HAP-1 (cell line): ENCODE measurements around the gene ZXDC.

Experiments
- DNase-seq, 2 experiments: peaks; one replicate each; pipeline ENCODE4 v3.0.0-alpha.2; 2016 to 2020; ENCODE audit warnings: low spot score in 2 of 2
- H3K27me3 ChIP-seq: fragments of 250-450 bp; sonication (Bioruptor Pico); 2 replicates; pipeline ENCODE4 v1.5.1; 2020; ENCODE audit warnings: low read depth, mild to moderate bottlenecking, moderate library complexity
- H3K36me3 ChIP-seq: fragments of 250-450 bp; sonication (Bioruptor Pico); replicated peaks from 2 replicates; pipeline ENCODE4 v1.5.1; 2020; ENCODE audit warnings: mild to moderate bottlenecking
- H3K4me1 ChIP-seq: fragments of 250-450 bp; sonication (Bioruptor Pico); 2 replicates; pipeline ENCODE4 v1.5.1; 2020; ENCODE audit warnings: mild to moderate bottlenecking
- H3K4me3 ChIP-seq: fragments of 250-450 bp; sonication (Bioruptor Pico); 2 replicates; pipeline ENCODE4 v1.5.1; 2020; ENCODE audit warnings: mild to moderate bottlenecking, moderate library complexity
- H3K9me3 ChIP-seq: fragments of 250-450 bp; sonication (Bioruptor Pico); 2 replicates; pipeline ENCODE4 v1.5.1; 2020; ENCODE audit warnings: mild to moderate bottlenecking, moderate library complexity
- in situ Hi-C: fragments of 300-500 bp; cut with MboI; formaldehyde crosslinking; loops from 3 replicates; pipeline ENCODE4 v1.14.3; 2020; ENCODE audit warnings: low sequenced_read_pairs, inconsistent platforms, mixed read lengths

The ZXDC gene

DNA sequence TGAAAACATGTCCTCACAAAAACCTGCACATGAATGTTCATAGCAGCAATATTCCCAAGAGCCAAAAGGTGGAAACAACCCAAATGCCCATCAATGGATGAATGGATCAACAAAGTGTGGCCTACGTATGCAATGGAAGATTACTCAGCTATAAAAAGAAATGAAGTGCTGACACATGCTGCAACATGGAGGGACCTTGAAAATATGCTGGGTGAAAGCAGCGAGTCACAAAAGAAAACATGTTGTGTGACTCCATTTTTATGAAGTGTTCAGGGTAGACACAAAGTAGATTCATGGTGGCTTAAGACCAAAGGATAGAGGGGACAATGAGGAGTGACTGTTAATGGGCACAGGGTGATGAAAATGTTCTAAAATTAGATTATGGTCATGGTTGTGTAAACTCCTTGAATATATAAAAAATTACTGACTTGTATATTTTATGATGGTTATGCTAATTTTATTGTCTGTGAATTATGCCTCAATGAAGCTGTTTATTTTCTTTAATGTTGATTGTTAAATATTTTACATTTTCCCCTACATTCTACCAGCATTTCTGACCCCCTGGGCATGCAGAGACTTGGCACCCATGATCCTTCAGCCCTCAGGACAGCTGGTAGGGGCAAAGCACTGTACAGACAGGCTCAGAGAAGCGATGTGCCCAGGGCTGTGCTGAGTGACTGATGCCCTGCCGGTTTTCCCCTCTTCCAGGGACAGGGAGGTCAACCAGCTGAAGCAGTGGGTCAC lies 43.2 kb downstream of the ZXDC start:
- Histone ChIP-seq H3K4me3 (no peak overlapping the region), H3K9me3 (no peaks in the 10 kb centered on the region), H3K4me1 (no peaks in the 10 kb centered on the region), H3K36me3 (no peaks in the 10 kb centered on the region), H3K27me3 (no peaks in the 10 kb centered on the region)
- DNase-seq: no peak
- in situ Hi-C loops: no loop called here

DNA sequence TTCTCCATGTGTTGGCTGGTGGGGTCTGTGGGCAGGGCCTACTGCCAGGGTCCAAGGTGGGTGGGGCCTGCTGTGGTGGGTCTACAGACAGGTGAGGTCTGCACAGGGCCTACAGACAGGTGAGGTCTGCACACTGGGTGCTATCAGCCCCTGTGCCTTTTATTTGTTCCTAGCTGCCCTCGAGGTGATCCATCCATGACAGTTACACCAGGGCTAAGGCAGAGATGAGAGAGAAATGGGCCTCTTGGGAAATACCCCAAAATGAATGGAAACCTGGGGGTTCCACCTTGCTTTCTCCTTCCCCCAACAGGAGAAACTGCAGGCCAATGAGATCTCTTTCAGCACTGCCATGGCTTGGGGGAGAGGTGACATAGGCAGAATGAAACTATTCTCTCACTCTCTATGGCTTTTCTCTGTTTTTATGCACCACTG lies 44.6 kb downstream of the ZXDC start:
- H3K4me1 ChIP-seq: no peaks in the 10 kb centered on the region
- no peaks in the 10 kb centered on the region for H3K36me3 ChIP-seq
- H3K4me3 ChIP-seq: no peak overlapping the region
- no peaks in the 10 kb centered on the region for H3K27me3 ChIP-seq
- H3K9me3 ChIP-seq: no peaks in the 10 kb centered on the region
- no peak for DNase-seq
- in situ Hi-C loops: no loop called here

DNA sequence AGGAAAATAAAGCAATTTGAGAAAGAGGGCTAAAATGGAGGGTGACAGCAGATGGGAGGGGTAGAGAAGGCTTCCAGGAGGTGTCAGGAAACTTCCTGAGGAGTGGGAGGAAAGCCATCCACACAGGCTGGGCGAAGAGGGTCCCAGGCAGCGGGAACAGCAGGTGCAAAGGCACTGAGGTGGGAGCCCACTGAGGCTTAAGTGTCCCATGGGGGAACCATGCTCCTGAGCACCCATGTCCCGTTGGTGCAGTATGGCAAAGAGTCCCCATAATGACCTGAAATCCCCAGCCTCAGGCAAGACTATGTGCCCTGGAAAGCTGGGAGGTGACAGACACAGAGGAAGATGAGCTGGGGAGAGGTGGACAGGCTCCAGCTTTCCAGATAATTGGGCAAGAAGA lies 50.9 kb downstream of the ZXDC start:
- Histone ChIP-seq H3K4me1 (no peaks in the 10 kb centered on the region), H3K9me3 (no peaks in the 10 kb centered on the region), H3K4me3 (no peak overlapping the region), H3K27me3 (no peaks in the 10 kb centered on the region), H3K36me3 (no peaks in the 10 kb centered on the region)
- DNase-seq: no peak
- in situ Hi-C loops: no loop called here

DNA sequence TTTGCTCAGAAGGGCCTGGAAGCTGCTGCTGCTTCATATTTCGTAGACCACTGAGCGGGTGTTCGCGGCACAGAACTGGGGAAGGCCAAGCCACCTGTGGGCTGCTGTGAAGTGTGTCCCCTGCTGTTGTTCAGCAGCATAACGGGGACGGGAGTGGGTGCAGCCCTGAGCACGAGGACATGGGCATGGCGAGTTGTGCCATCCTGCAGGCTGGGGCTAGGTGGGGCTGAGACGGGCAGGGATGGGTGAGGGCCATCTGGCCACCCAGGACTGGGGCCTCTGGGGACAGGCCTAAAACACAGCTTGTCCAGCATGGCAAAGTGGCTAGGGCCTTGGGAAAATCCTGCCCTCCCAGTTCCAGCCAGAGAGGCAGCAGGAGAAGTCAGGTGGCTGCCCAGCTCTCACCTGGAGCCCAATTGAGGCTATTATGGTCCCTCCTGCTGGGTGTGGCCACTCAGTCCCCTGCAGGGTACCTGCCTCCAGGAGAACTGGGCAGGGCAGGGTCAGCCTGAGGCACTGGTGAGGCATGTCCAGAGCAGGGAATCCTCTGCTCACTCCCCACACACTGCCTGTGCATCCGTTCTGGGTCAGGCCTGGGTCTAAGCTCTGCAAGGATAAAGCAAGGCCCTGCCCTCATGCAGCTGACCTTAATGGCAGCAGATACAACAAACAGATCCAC lies 51.5 kb downstream of the ZXDC start:
- H3K36me3 ChIP-seq: no peaks in the 10 kb centered on the region
- in situ Hi-C loops: no loop called here
- H3K4me3 ChIP-seq: no peak overlapping the region
- DNase-seq: no peak
- no peaks in the 10 kb centered on the region for H3K9me3 ChIP-seq
- H3K27me3 ChIP-seq: no peaks in the 10 kb centered on the region
- no peaks in the 10 kb centered on the region for H3K4me1 ChIP-seq

DNA sequence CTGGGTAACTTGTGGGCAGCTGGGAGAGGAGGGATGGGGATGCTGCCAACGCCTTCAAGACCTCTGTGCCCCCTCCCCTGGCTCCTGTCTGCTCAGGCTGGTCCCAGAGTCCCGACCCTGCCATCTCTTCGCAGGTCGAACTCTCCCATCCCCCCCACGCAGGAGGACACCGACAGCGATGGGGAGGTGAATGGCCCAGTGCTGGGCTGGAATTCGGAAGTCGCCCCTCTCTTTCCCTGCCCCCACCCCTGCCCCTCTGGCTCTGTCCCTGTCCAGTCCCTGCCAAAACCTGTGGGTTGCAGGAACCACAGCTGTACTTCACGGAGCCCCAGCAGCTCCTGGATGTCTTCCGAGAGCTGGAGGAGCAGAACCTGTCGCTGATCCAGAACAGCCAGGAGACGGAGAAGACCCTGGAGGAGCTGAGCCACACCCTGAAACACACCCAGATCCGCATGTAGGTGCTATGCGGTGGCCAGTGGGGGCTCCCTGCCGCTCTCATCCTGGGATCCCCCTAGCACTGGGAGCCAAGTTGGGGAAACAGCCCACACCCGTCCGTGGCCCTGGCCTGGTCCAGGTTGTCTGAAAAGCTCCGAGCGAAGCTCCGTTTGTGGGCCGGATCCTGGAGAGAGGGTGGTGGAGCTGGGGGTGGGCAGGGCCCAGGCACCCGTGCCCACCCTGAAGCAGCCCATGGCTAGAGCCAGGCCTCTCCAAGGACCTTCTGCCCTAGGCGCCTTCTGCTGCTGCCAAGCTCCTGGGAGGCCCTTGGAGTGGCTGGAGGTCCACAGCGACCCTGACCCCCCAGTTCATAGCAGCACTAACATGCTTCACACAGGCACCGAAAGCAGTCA lies 52.3 kb downstream of the ZXDC start:
- H3K4me3 ChIP-seq: no peak overlapping the region
- H3K27me3 ChIP-seq: no peaks in the 10 kb centered on the region
- H3K4me1 ChIP-seq: no peaks in the 10 kb centered on the region
- in situ Hi-C loops: no loop called here
- H3K9me3 ChIP-seq: no peaks in the 10 kb centered on the region
- H3K36me3 ChIP-seq: no peaks in the 10 kb centered on the region
- DNase-seq: no peak

DNA sequence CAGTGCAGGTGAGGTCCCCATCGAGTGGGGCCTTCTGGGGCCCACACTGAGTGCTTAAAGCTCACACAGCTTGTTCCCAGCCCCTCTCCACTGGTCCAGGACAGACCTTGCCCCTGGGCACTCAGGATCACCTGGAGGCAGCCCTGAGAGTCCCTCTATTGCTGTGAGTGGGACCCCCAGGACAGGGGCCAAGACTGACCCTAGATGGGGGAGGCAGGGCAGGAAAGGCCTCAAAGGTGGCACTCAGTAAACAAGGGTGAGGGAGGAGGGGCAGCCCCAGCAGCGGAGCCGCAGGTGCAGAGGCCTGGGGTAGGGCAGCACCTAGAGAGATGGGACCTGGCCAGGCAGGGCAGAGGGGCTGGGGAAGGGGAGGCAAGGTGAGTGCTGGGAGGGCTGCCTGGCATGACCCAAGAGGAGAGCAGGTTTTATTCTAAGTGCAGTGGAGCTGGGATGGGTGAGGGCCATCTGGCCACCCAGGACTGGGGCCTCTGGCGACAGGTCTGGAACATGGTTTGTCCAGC lies 53.1 kb downstream of the ZXDC start:
- H3K9me3 ChIP-seq: no peaks in the 10 kb centered on the region
- no peak overlapping the region for H3K4me3 ChIP-seq
- no peak for DNase-seq
- H3K4me1 ChIP-seq: no peaks in the 10 kb centered on the region
- H3K36me3 ChIP-seq: no peaks in the 10 kb centered on the region
- in situ Hi-C loops: no loop called here
- H3K27me3 ChIP-seq: no peaks in the 10 kb centered on the region

DNA sequence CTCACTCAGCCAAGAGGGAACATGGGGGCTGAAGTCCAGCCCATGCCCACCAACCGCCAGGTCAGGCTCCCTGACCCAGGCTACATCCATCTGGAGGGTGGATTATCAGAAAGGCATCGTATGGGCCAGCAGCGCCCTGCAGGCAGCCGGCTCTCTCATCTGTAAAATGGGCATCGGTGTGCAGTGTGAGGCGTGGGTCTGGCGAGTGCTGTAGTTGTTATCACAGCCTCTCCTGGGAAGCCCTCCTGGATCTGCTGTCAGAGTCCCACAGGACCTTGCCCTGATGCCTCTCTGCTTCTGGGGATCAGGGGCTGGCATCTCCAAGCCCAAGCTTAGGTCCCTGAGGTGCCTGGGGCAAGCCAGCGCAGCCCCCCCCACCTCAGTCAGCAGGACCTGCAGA lies 53.6 kb downstream of the ZXDC start:
- no peaks in the 10 kb centered on the region for H3K4me1 ChIP-seq
- no peaks in the 10 kb centered on the region for H3K9me3 ChIP-seq
- H3K4me3 ChIP-seq: no peak overlapping the region
- no peaks in the 10 kb centered on the region for H3K36me3 ChIP-seq
- in situ Hi-C loops: no loop called here
- no peaks in the 10 kb centered on the region for H3K27me3 ChIP-seq
- no peak for DNase-seq

DNA sequence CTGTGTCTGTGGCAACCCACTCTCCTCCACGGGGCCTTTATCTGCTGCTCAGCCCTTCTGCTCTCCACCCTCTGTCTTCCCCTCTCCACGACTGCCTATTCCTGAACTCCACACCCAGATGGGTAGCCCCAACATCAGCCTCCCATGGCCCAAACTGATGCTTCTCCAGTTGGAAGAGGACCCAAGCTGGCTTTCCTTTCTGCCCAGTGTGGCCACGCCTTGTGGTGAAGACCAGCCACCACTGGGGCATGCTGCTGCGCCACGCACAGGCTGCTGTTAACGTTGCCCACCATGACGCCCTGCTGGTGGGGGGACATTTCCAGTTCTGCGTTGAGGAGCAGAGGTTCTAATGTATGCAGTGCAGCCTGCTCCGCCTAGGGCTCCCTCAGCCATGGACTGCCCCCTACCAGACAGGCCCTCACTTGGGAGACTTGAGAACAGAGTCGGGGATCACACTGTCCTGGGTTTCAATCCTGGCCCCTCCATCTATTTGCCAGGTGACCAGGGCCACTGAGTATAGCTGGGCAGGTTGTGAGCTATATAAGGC lies 54.0 kb downstream of the ZXDC start:
- in situ Hi-C loops: no loop called here

DNA sequence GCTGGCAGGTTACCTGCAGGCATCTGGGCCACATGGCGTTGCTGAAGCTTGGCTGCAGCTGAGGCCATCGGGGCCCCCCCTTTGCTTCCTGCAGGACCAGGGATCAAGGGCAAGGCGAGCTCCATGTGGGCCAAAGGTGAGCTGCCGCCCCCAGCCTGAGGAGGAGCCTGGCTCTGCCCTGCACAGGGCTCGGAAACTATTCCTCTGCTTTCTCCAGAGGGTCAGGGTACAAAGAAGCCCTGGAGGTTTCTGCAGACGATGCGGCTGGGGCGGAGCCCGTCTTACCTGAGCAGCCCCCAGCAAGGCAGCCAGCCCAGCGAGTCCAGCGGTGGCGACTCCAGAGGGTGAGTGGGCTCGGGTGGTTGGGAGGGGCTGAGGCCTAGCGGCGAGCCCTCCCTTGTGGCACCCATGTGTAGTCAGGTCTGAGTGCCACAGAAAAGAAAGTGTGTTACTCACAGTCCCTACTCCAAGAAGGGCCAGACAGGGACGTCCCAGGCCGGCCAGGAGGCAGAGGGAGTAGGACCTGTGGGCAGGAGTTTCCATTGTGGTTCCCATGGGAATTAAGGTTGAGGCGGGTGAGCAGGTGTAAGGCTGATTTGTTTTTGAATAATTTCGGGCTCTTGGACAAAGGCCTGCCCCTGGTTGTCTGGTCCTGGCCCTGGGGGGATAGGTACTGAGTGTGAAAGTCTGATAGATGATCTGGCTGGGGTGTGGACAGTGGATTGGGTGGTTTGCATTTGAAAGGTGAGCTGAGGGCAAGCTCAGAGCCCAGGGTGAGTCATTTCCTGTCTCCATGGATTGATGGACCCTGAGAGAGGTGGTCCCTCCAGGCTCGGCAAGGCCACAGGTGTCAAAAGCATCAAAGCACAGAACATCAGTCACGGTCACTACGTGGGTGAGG lies 55.6 kb downstream of the ZXDC start:
- DNase-seq: no peak
- in situ Hi-C loops: no loop called here
- no peaks in the 10 kb centered on the region for H3K4me1 ChIP-seq
- H3K4me3 ChIP-seq: no peak overlapping the region
- H3K27me3 ChIP-seq: no peaks in the 10 kb centered on the region
- no peaks in the 10 kb centered on the region for H3K36me3 ChIP-seq
- no peaks in the 10 kb centered on the region for H3K9me3 ChIP-seq

More for the DNA sequence above, 54.0 kb downstream of the ZXDC start:
- Histone ChIP-seq H3K36me3 (no peaks in the 10 kb centered on the region), H3K4me1 (no peaks in the 10 kb centered on the region), H3K9me3 (no peaks in the 10 kb centered on the region), H3K27me3 (no peaks in the 10 kb centered on the region), H3K4me3 (no peak overlapping the region)
- DNase-seq: no peak

DNA sequence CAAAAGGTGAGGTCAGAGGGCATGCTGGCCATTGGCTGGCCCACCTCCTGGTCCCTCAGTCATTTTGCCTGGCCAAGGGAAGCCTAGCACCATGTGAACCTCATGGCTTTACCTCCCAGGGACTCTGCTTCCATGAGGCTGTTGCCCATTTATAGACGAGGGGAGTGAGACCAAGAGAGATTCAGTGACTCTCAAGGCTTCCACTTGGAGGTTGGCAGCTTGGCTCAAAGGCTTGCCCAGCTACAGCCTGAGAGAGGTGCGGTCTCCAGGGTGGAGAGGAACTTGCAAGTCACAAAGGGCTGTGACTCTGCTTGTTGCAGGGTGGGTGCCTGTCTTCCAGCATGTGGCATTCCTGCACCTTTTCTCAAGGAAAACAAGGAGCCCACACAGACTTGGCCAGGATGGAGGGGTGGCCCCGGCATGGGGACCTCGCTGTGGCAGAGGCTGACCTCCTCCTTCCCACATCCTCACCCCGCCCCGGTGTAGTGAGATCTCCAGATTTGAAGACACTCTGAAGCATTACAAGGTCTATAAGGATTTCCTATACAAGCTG lies 56.5 kb downstream of the ZXDC start:
- H3K27me3 ChIP-seq: no peaks in the 10 kb centered on the region
- H3K9me3 ChIP-seq: no peaks in the 10 kb centered on the region
- H3K36me3 ChIP-seq: no peaks in the 10 kb centered on the region
- in situ Hi-C loops: no loop called here
- no peak for DNase-seq
- no peak overlapping the region for H3K4me3 ChIP-seq
- no peaks in the 10 kb centered on the region for H3K4me1 ChIP-seq

DNA sequence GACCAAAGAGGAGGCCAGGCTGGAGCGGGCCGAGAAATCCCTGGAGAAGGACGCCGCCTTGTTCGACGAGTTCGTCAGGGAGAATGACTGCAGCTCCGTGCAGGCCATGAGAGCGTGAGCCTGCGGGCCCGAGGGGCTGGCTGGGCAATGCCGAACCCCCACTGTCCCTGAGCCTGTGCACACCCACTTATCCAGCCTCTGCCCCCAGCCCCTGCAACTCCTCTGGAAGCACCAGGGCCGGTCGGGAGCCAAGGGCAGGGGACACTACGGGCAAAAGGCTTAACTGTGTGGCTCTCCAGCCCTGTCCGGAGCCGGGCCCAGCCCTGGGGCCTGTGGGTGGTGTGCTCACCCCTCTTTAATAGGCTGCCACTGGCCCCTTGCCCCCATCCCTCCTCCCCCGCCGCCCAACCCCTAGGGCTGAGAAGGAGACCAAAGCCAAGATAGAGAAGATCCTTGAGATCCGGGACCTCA lies 57.0 kb downstream of the ZXDC start:
- H3K4me1 ChIP-seq: no peaks in the 10 kb centered on the region
- no peaks in the 10 kb centered on the region for H3K27me3 ChIP-seq
- in situ Hi-C loops: no loop called here
- DNase-seq: no peak
- no peak overlapping the region for H3K4me3 ChIP-seq
- no peaks in the 10 kb centered on the region for H3K36me3 ChIP-seq
- no peaks in the 10 kb centered on the region for H3K9me3 ChIP-seq

DNA sequence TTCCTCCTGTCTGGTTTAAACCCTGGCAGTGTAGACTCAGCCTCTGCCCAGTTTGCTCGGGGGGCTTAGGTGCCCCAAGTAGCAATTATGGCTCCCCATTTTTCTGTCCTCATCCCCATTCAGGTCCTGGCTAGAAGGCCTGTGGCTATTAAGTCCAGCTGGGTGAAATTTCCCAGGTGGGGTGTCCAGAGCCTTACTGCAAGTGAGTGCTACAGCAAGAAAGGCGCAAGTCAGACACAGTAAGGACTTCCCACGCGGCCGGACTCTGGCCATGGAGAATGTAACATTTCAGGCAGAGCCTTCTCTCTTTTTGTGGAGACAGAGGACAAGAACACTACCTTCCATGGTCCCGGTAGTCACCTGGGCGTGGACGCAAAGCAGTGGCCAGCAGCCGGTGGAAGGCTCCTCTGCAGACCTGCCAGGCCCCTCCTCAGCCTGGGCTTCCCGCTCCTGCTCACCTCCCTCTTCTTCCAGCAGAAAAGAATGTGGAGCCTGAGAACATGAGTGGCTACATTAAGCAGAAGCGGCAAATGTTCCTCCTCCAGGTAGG lies 57.6 kb downstream of the ZXDC start:
- no peaks in the 10 kb centered on the region for H3K36me3 ChIP-seq
- DNase-seq: no peak
- H3K4me1 ChIP-seq: no peaks in the 10 kb centered on the region
- H3K4me3 ChIP-seq: no peak overlapping the region
- in situ Hi-C loops: no loop called here
- no peaks in the 10 kb centered on the region for H3K27me3 ChIP-seq
- H3K9me3 ChIP-seq: no peaks in the 10 kb centered on the region
